Stimulated activated CD4-positive, alpha-beta T cell treated with anti-CD3 and anti-CD28 coated beads, Interleukin-1b, Interleukin-23, amount 100 ng/mL, for 48 hours (primary cell): Measurements from ENCODE around the gene KARS1.

Experiments
- DNase-seq: peaks from one replicate; pipeline ENCODE4 v3.0.0-alpha.2; 2020

Gene KARS1

DNA sequence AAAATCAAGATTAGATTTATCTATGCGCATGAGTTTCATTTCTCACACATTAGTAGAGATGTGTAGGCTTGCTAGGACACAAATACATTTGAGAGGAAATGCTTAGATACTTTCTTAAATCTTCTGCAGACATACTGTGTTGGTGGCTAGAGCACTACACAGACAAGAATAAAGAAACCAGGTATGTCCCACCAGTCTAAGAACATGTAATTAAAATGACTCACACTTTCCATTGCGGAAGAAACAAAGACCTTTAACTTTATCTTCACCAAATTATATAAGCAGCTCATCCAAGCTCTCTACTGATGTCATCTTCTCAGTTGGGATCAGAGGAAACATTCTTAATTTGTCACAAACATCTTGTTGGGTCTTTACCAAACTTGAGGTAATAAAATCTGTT is 68.7 kb downstream of the KARS1 start:
- DNase-seq, result no peak

DNA sequence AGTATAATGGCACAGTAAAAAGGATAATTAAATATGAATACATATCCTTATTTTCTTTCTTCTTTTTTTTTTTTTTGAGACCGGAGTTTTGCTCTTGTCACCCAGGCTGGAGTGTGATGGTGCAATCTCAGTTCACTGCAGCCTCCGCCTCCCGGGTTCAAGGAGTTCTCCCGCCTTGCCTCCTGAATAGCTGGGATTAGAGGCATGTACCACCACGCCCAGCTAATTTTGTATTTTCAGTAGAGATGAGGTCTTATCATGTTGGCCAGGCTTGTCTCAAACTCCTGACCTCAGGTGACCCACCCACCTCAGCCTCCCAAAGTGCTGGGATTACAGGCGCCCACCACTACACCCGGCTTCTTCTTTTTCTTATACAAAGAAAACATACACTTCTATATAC is 69.3 kb downstream of the KARS1 start:
- no peak for DNase-seq
